ENCODE data around the gene SLC1A7.

DNA sequence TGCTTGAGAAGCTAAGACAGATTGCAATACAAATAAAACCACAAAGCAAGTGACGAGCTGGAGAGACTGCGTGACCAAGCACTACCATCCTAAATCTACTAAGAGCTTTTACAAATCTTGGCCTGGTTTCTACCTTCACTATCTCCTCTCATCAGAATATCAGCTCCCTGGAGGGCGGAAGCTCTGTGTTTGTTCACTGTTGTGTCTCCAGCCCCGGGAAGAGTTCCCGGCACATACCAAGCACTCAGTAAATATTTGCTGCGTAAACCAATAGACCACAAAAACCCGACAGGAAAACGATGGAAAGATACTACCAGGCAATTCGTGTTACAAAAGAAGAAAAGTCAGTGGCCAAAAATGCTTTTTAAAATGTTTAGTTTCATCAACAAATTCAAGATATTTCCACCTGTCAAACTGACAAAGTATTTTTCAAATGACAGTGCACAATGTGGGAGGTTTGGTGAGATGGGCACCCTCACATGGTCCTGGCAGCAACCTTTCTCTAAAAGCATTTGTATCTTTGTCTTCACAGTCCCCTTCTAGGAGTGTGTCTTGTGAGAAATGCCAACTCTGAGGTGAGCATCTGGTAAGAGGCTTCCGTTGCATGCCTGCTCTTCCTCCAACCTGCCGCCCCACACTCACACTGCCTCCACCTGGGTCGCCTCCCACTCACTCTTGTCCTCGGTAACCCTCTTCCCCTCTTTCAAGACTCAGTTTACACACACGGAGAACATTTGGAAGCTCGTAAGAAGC is 34.7 kb downstream of the SLC1A7 start:
- TF ChIP-seq TAF1 (IDR thresholded peaks at IDR 0.05; ENCODE audit: low read depth, low read length) (no peak), POLR2AphosphoS5 (IDR thresholded peaks at IDR 0.05; ENCODE audit: low read depth, low read length) (no peak), SPI1 (IDR thresholded peaks at IDR 0.05; ENCODE audit: low read depth, low read length) (no peak)

All from GM12891 (cell line).